ENCODE results near the gene ARID1A.
A peak's percentile ranks its signal among the peaks of the same experiment; 100 is the strongest.

ARID1A gene

GRCh38 chr1:26727476-26727875 is 31.7 kb downstream of the ARID1A start:
- DNase-seq (ENCODE audit: low read depth in 1 of 2, low spot score in 1 of 2): no peak

- no peak for DNase-seq (ENCODE audit: low read depth in 1 of 2, low spot score in 1 of 2)
These were observed 32.8 kb downstream of the ARID1A start for GRCh38 chr1:26728645-26729044.

- DNase-seq (ENCODE audit: low read depth in 1 of 2, low spot score in 1 of 2): no peak
These were observed 33.8 kb downstream of the ARID1A start for GRCh38 chr1:26729633-26730032.

- DNase-seq (ENCODE audit: low read depth in 1 of 2, low spot score in 1 of 2): no peak
These were observed 34.9 kb downstream of the ARID1A start for GRCh38 chr1:26730695-26731094.

GRCh38 chr1:26731233-26731902 is 35.6 kb downstream of the ARID1A start:
- DNase-seq (ENCODE audit: low read depth in 1 of 2, low spot score in 1 of 2): no peak

GRCh38 chr1:26733392-26733791 is 37.6 kb downstream of the ARID1A start:
- DNase-seq (ENCODE audit: low read depth in 1 of 2, low spot score in 1 of 2): no peak

GRCh38 chr1:26733982-26734381 is 38.2 kb downstream of the ARID1A start:
- peak in 1 of 2 donors; percentile 13 for DNase-seq (ENCODE audit: low read depth in 1 of 2, low spot score in 1 of 2)

- DNase-seq (ENCODE audit: low read depth in 1 of 2, low spot score in 1 of 2): no peak
These were observed 38.8 kb downstream of the ARID1A start for GRCh38 chr1:26734501-26735058.

GRCh38 chr1:26739329-26739914 is 43.6 kb downstream of the ARID1A start:
- DNase-seq (ENCODE audit: low read depth in 1 of 2, low spot score in 1 of 2): peak in 1 of 2 donors; percentile 35

- no peak for DNase-seq (ENCODE audit: low read depth in 1 of 2, low spot score in 1 of 2)
These were observed 44.3 kb downstream of the ARID1A start for GRCh38 chr1:26740023-26740634.

GRCh38 chr1:26740952-26741351 is 45.1 kb downstream of the ARID1A start:
- no peak for DNase-seq (ENCODE audit: low read depth in 1 of 2, low spot score in 1 of 2)

GRCh38 chr1:26743426-26744059 is 47.7 kb downstream of the ARID1A start:
- no peak for DNase-seq (ENCODE audit: low read depth in 1 of 2, low spot score in 1 of 2)

- DNase-seq (ENCODE audit: low read depth in 1 of 2, low spot score in 1 of 2): peak; percentile 37 to 82
These were observed 48.5 kb downstream of the ARID1A start for GRCh38 chr1:26744075-26744959.

- no peak for DNase-seq (ENCODE audit: low read depth in 1 of 2, low spot score in 1 of 2)
These were observed 49.4 kb downstream of the ARID1A start for GRCh38 chr1:26745191-26745590.

GRCh38 chr1:26747048-26747447 is 51.2 kb downstream of the ARID1A start:
- DNase-seq (ENCODE audit: low read depth in 1 of 2, low spot score in 1 of 2): no peak

GRCh38 chr1:26748351-26748750 is 52.5 kb downstream of the ARID1A start:
- no peak for DNase-seq (ENCODE audit: low read depth in 1 of 2, low spot score in 1 of 2)

GRCh38 chr1:26749458-26749857 is 53.6 kb downstream of the ARID1A start:
- DNase-seq (ENCODE audit: low read depth in 1 of 2, low spot score in 1 of 2): no peak

- no peak for DNase-seq (ENCODE audit: low read depth in 1 of 2, low spot score in 1 of 2)
These were observed 54.6 kb downstream of the ARID1A start for GRCh38 chr1:26750428-26750827.

GRCh38 chr1:26752519-26752918 is 56.7 kb downstream of the ARID1A start:
- no peak for DNase-seq (ENCODE audit: low read depth in 1 of 2, low spot score in 1 of 2)

- no peak for DNase-seq (ENCODE audit: low read depth in 1 of 2, low spot score in 1 of 2)
These were observed 58.5 kb downstream of the ARID1A start for GRCh38 chr1:26754086-26754874.

All from activated CD4-positive, alpha-beta T cell treated with anti-CD3 and anti-CD28 coated beads, Interleukin-2, amount 50 U/mL, for 24 hours (primary cell).